Sigmoid colon (tissue), 7 donors: ENCODE results near the gene BCORL1. TPM values are rescaled to one million over a fixed set of nuclear protein-coding genes. Genes with fewer than 3 reads are reported as not detected.
A peak's percentile ranks its signal among the peaks of the same experiment; 100 is the strongest.

ENCODE experiments used
- DNase-seq: peaks from one replicate; pipeline ENCODE4 v3.0.0-alpha.2; 2019
- H3K27ac ChIP-seq, 4 donors: fragments of 200-600 bp; sonication (generic); one replicate each; pipeline ENCODE4 v1.5.1; 2016 to 2019; ENCODE audit warnings: mild to moderate bottlenecking in 1 of 4
- H3K27me3 ChIP-seq, 3 donors: fragments of 200-600 bp; sonication (generic); one replicate each; pipeline ENCODE4 v1.5.1; 2019; ENCODE audit warnings: mild to moderate bottlenecking in 1 of 3
- H3K36me3 ChIP-seq, 4 donors: fragments of 200-600 bp; sonication (generic); one replicate each; pipeline ENCODE4 v1.5.1; 2016 to 2019
- H3K4me1 ChIP-seq, 4 donors: fragments of 200-600 bp; sonication (generic); one replicate each; pipeline ENCODE4 v1.5.1; 2017 to 2019
- H3K4me3 ChIP-seq, 4 donors: fragments of 200-600 bp; sonication (generic); one replicate each; pipeline ENCODE4 v1.5.1; 2017 to 2019; ENCODE audit warnings: mild to moderate bottlenecking in 2 of 4, moderate library complexity in 1 of 4
- H3K9me3 ChIP-seq, 4 donors: fragments of 200-600 bp in 3 of 4; sonication (generic) in 3 of 4; one replicate each; pipeline versions ENCODE4 v1.5.1 to v1.6.1; 2013 to 2019
- CTCF ChIP-seq, 4 experiments: fragments of 450-650 bp in 3 of 4; fragments of 200-600 bp in 1 of 4; IDR thresholded peaks; one replicate each; pipeline ENCODE4 v1.5.1; 2016 to 2019; ENCODE audit warnings: antibody characterized with exemption in 4 of 4, mild to moderate bottlenecking in 3 of 4, moderate library complexity in 2 of 4
- EP300 ChIP-seq, 4 donors: sonication (generic); formaldehyde crosslinking; IDR thresholded peaks; one replicate each; pipeline ENCODE4 v1.6.1; 2017; ENCODE audit warnings: antibody characterized with exemption in 4 of 4
- POLR2A ChIP-seq, 2 donors: fragments of 450-650 bp; IDR thresholded peaks; one replicate each; pipeline ENCODE4 v1.6.1; 2016; ENCODE audit warnings: antibody characterized with exemption in 2 of 2, mild to moderate bottlenecking in 2 of 2, moderate library complexity in 2 of 2
- POLR2AphosphoS5 ChIP-seq, 4 donors: sonication (generic); formaldehyde crosslinking; IDR thresholded peaks; one replicate each; pipeline ENCODE4 v1.6.1; 2017; ENCODE audit warnings: antibody characterized with exemption in 4 of 4
- WGBS, 2 donors: extraction: QIAGEN DNeasy Blood & Tissue Kit; methylation state at CpG; one replicate each; pipeline ENCODE4 v1.1.7; 2013; 5-methylcytosine and 5-hydroxymethylcytosine counted together
- intact Hi-C: fragments of 100-400 bp; cut with DNase I; formaldehyde crosslinking; loops from one replicate; pipeline ENCODE4 v1.15.1; 2023
- polyA plus RNA-seq, 3 donors: library from polyadenylated mRNA; stranded (reverse); fragments of 200-250 nt; gene quantifications; one replicate each; pipeline ENCODE4 v1.2.3, GENCODE V29; 2013
- total RNA-seq, 4 donors: library from RNA; depleted of rRNA; stranded (reverse); fragments of >200 nt; gene quantifications; one replicate each; pipeline ENCODE4 v1.1.0, GENCODE V29; 2016
- donor health status: healthy with polysubstance abuse.
- donor health status: Bipolar disorder and iron deficiency.
- donor health status: healthy.

Gene BCORL1
- total and polyA plus RNA-seq, 7 donors = 1.2 to 5.8 (median 3.2) TPM

- no peak overlapping the region for H3K4me3 ChIP-seq
- DNase-seq = no peak
- intact Hi-C loops = no loop called here
- TF ChIP-seq POLR2A (IDR thresholded peaks at IDR 0.05) (no peak), EP300 (IDR thresholded peaks at IDR 0.05) (no peak), CTCF (IDR thresholded peaks at IDR 0.05) (no peak), POLR2AphosphoS5 (IDR thresholded peaks at IDR 0.05) (no peak)
- H3K27me3 ChIP-seq = no peaks in the 10 kb centered on the region
- no peaks in the 10 kb centered on the region for H3K36me3 ChIP-seq
- 67 to 84% methylated on average over 6 of the region's 6 CpGs for WGBS, 2 donors
- H3K27ac ChIP-seq = no peak overlapping the region
- H3K4me1 ChIP-seq = no peaks in the 10 kb centered on the region
- no peaks in the 10 kb centered on the region for H3K9me3 ChIP-seq
Measured at GRCh38 chrX:130095249-130096030, 113.0 kb downstream of the BCORL1 start.

GRCh38 chrX:130097507-130098209, 115.2 kb downstream of the BCORL1 start:
- H3K4me3 ChIP-seq = no peak overlapping the region
- no peaks in the 10 kb centered on the region for H3K27me3 ChIP-seq
- H3K9me3 ChIP-seq = no peaks in the 10 kb centered on the region
- DNase-seq = no peak
- H3K36me3 ChIP-seq = no peaks in the 10 kb centered on the region
- peak overlapping the region in 1 of 4 donors; percentile 27 for H3K27ac ChIP-seq
- 10 to 39% methylated on average over 14 of the region's 14 CpGs for WGBS, 2 donors
- no peaks in the 10 kb centered on the region for H3K4me1 ChIP-seq
- TF ChIP-seq POLR2AphosphoS5 (IDR thresholded peaks at IDR 0.05) (no peak), POLR2A (IDR thresholded peaks at IDR 0.05) (no peak), EP300 (IDR thresholded peaks at IDR 0.05) (no peak), CTCF (IDR thresholded peaks at IDR 0.05) (no peak)
- intact Hi-C loops = no loop called here

- TF ChIP-seq EP300 (IDR thresholded peaks at IDR 0.05) (no peak), POLR2A (IDR thresholded peaks at IDR 0.05) (no peak), POLR2AphosphoS5 (IDR thresholded peaks at IDR 0.05) (no peak), CTCF (IDR thresholded peaks at IDR 0.05) (no peak)
- no peaks in the 10 kb centered on the region for H3K36me3 ChIP-seq
- intact Hi-C loops = no loop called here
- H3K4me3 ChIP-seq = no peak overlapping the region
- peak overlapping the region in 1 of 4 donors; percentile 27 for H3K27ac ChIP-seq
- 16 to 52% methylated on average over 5 of the region's 5 CpGs for WGBS, 2 donors
- no peaks in the 10 kb centered on the region for H3K4me1 ChIP-seq
- H3K27me3 ChIP-seq = no peaks in the 10 kb centered on the region
- no peak for DNase-seq
- H3K9me3 ChIP-seq = no peaks in the 10 kb centered on the region
Measured at GRCh38 chrX:130098210-130098552, 115.7 kb downstream of the BCORL1 start.

GRCh38 chrX:130100180-130100579, 117.7 kb downstream of the BCORL1 start:
- intact Hi-C loops = no loop called here
- WGBS, 2 donors = 28 to 57% methylated on average over 5 of the region's 5 CpGs
- peak; percentile 89 for DNase-seq
- Histone ChIP-seq H3K27ac (peak overlapping the region in 2 of 4 donors; percentile 1 to 56), H3K4me1 (no peaks in the 10 kb centered on the region), H3K27me3 (no peaks in the 10 kb centered on the region), H3K4me3 (no peak overlapping the region), H3K9me3 (no peaks in the 10 kb centered on the region), H3K36me3 (no peaks in the 10 kb centered on the region)
- TF ChIP-seq POLR2AphosphoS5 (IDR thresholded peaks at IDR 0.05) (peak in 2 of 4 donors; percentile 15 to 27), POLR2A (IDR thresholded peaks at IDR 0.05) (no peak)

GRCh38 chrX:130103605-130104004, 121.2 kb downstream of the BCORL1 start:
- 75 to 88% methylated on average over 3 of the region's 3 CpGs for WGBS, 2 donors
- DNase-seq = no peak
- no peaks in the 10 kb centered on the region for H3K36me3 ChIP-seq
- no peaks in the 10 kb centered on the region for H3K9me3 ChIP-seq
- no peak overlapping the region for H3K27ac ChIP-seq
- TF ChIP-seq POLR2AphosphoS5 (IDR thresholded peaks at IDR 0.05) (no peak), CTCF (IDR thresholded peaks at IDR 0.05) (no peak), POLR2A (IDR thresholded peaks at IDR 0.05) (no peak)
- H3K4me3 ChIP-seq = no peak overlapping the region
- intact Hi-C loops = no loop called here
- H3K27me3 ChIP-seq = no peaks in the 10 kb centered on the region
- peaks cover 0 to 5% (median 2%) of the 10 kb centered on the region in 4 donors for H3K4me1 ChIP-seq
